A549 (cell line): ENCODE results near the gene ACAP1. TPM values are rescaled to one million over a fixed set of nuclear protein-coding genes. Genes with fewer than 3 reads are reported as not detected.

Experiments used
- ATAC-seq, 2 experiments: fragments of 200-7000 bp in 1 of 2; fragments of >200 bp in 1 of 2; cut with Nextera tagmentation in 1 of 2; cut with Tn5 transposase in 1 of 2; 3 replicates each; pipeline versions ENCODE4 v1.8.0 to v1.9.1; 2018 to 2020; ENCODE audit warnings: mild to moderate bottlenecking in 1 of 2, moderate library complexity in 1 of 2
- CTCF ChIA-PET: fragments of 300-600 bp; sonication (Branson Sonifier 250); formaldehyde crosslinking; extraction: SDS; loops from one replicate; lab custom pipeline; 2021; ENCODE audit warnings: antibody characterized with exemption, inconsistent platforms; lab: Yijun Ruan, JAX
- POLR2A ChIA-PET: fragments of 350-600 bp; formaldehyde crosslinking; extraction: SDS; loops from one replicate; lab custom pipeline; 2021; ENCODE audit warnings: antibody characterized with exemption, inconsistent platforms; lab: Yijun Ruan, JAX
- DNase-seq, 2 experiments: peaks; one replicate each; pipeline versions ENCODE4 v3.0.0 to v3.0.0-alpha.2; 2011 to 2016; ENCODE audit warnings: low read depth in 1 of 2, low spot score in 1 of 2
- FAIRE-seq: peaks from 2 replicates; lab custom pipeline; 2011; peaks lifted over from hg19 to GRCh38; lab: Jason Lieb, UNC
- H3K27ac ChIP-seq, 2 experiments: fragments of >200 bp; sonication (Bioruptor Twin); formaldehyde crosslinking; 3 replicates each; pipeline ENCODE4 v1.5.1; 2016 to 2017
- H3K4me1 ChIP-seq: fragments of >200 bp; sonication (Bioruptor Twin); formaldehyde crosslinking; 3 replicates; pipeline ENCODE4 v1.6.1; 2016
- H3K4me2 ChIP-seq: fragments of >200 bp; sonication (Bioruptor Twin); formaldehyde crosslinking; 3 replicates; pipeline ENCODE4 v1.6.1; 2016
- H3K4me3 ChIP-seq: fragments of >200 bp; sonication (Bioruptor Twin); formaldehyde crosslinking; 3 replicates; pipeline ENCODE4 v1.5.1; 2016
- H3K9me3 ChIP-seq: fragments of >200 bp; sonication (Bioruptor Twin); formaldehyde crosslinking; 3 replicates; pipeline ENCODE4 v1.6.1; 2016
- ATOH8 ChIP-seq: fragments of 250-450 bp; sonication (Bioruptor Pico); IDR thresholded peaks from 2 replicates; pipeline ENCODE4 v1.5.0; 2020; ENCODE audit warnings: low read depth, mild to moderate bottlenecking, moderate library complexity
- BCL3 ChIP-seq: fragments of >200 bp; sonication (Bioruptor Twin); formaldehyde crosslinking; IDR thresholded peaks from 3 replicates; pipeline ENCODE4 v1.6.1; 2016
- CHD4 ChIP-seq: fragments of 200-600 bp; sonication (generic); IDR thresholded peaks from 2 replicates; pipeline ENCODE4 v1.6.1; 2016; ENCODE audit warnings: antibody characterized with exemption, mild to moderate bottlenecking, borderline replicate concordance
- EHMT2 ChIP-seq: fragments of 200-600 bp; sonication (generic); IDR thresholded peaks from 2 replicates; pipeline ENCODE4 v1.6.1; 2016; ENCODE audit warnings: antibody characterized with exemption, low read depth, mild to moderate bottlenecking, moderate library complexity
- ELK1 ChIP-seq: fragments of 150-350 bp; IDR thresholded peaks from 2 replicates; pipeline ENCODE4 v1.6.1; 2014; ENCODE audit warnings: low read depth, mild to moderate bottlenecking, low read length
- HES2 ChIP-seq: fragments of >200 bp; sonication (Bioruptor Twin); formaldehyde crosslinking; IDR thresholded peaks from 2 replicates; pipeline ENCODE4 v1.6.1; 2016
- HOXA7 ChIP-seq: fragments of 250-450 bp; sonication (Bioruptor Pico); IDR thresholded peaks from 2 replicates; pipeline ENCODE4 v1.5.0; 2020; ENCODE audit warnings: mild to moderate bottlenecking, moderate library complexity
- JUNB ChIP-seq: fragments of >200 bp; sonication (Bioruptor Twin); formaldehyde crosslinking; IDR thresholded peaks from 2 replicates; pipeline ENCODE4 v1.6.1; 2016
- MAFK ChIP-seq: fragments of 450-650 bp; IDR thresholded peaks from 2 replicates; pipeline ENCODE4 v1.6.1; 2014; ENCODE audit not compliant: partially characterized antibody
- MYC ChIP-seq: IDR thresholded peaks from 2 replicates; pipeline ENCODE4 v1.6.1; 2012; ENCODE audit warnings: mild to moderate bottlenecking, inconsistent platforms, low read length, improper control_type of control experiment, borderline replicate concordance
- NPAS2 ChIP-seq: fragments of 250-450 bp; sonication (Bioruptor Pico); IDR thresholded peaks from 2 replicates; pipeline ENCODE4 v1.8.0; 2022; ENCODE audit warnings: mild to moderate bottlenecking, moderate library complexity, borderline replicate concordance
- RNF2 ChIP-seq: fragments of 200-600 bp; sonication (generic); IDR thresholded peaks from 2 replicates; pipeline ENCODE4 v1.6.1; 2016; ENCODE audit warnings: low read depth, mild to moderate bottlenecking, antibody characterized with exemption, moderate library complexity, borderline replicate concordance
- SREBF2 ChIP-seq: fragments of 450-650 bp; IDR thresholded peaks from 2 replicates; pipeline ENCODE4 v1.6.1; 2014; ENCODE audit warnings: mild to moderate bottlenecking, moderate library complexity
- WGBS: methylation state at CpG from one replicate; pipeline ENCODE4 v1.1.6; 2017; ENCODE audit errors: missing lambda C conversion rate; 5-methylcytosine and 5-hydroxymethylcytosine counted together
- polyA plus RNA-seq, 4 experiments: library from polyadenylated mRNA; depleted of rRNA in 3 of 4; stranded (reverse); fragments of >200 nt; fragmentation: RNase III in 1 of 4; extraction: RNeasy Plus Mini Kit Qiagen cat#74134 plus additional on column Dnase treatment in 1 of 4; gene quantifications; 2 replicates in 3 of 4; 3 replicates in 1 of 4; pipeline ENCODE4 v1.2.3, GENCODE V29; 2011 to 2017
- TF ChIP-seq, protein P1 (sequence below): fragments of 250-450 bp; sonication (Bioruptor Pico); IDR thresholded peaks from 2 replicates; pipeline ENCODE4 v1.5.0; 2021; ENCODE audit warnings: mild to moderate bottlenecking, moderate library complexity, borderline replicate concordance

Gene ACAP1
- polyA plus RNA-seq, 2 of the 4 experiments (the other 2 are of a cell fraction) = 0.41 to 1.3 TPM

DNA sequence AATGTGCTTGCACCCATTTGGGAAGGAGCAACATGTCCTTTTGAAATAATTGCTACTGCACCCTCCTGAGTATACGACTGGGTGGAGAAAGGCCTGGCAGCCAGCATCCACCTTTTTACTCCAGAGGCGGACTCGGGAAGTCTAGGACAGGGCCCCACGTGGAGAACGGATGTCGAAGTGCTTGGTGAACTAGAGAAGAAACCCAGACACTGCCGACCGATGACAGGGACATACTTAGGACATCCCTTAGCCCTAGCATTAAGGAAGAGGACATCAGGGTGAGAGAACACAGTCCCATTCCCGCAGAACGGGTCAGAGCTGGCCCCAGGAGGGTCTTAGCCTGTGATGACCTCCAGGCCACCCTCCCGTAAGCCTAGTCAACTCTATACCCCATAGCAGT, 45.6 kb upstream of the ACAP1 start:
- CTCF ChIA-PET = interaction anchor here (1.2 to 13.5 kb wide), 5 partner anchors 10 to 270 kb away, joined by 3 to 446 read pairs (median 5); partner anchors contain the start of gene SLC2A4
- Histone ChIP-seq H3K4me2 (no peak overlapping the region), H3K9me3 (no peaks in the 10 kb centered on the region), H3K4me1 (peaks cover 15% of the 10 kb centered on the region; the same call in 2 of the 3 replicates), H3K4me3 (no peak overlapping the region), H3K27ac (no peak overlapping the region)
- ATAC-seq (no peak), FAIRE-seq (no peak), DNase-seq (no peak)
- POLR2A ChIA-PET = no interaction called here
- no peak for TF ChIP-seq JUNB
- TF ChIP-seq MAFK = no peak
- no peak for TF ChIP-seq CHD4
- 61% methylated on average over 11 of the region's 11 CpGs for WGBS

GRCh38 chr17:7292194-7292593, 44.1 kb upstream of the ACAP1 start:
- CTCF ChIA-PET = interaction anchor here (1.0 to 6.3 kb wide), 8 partner anchors 10 to 241 kb away, joined by 3 to 97 read pairs (median 4); partner anchors contain the start of gene SLC2A4
- no peak for DNase-seq
- H3K4me2 ChIP-seq = no peak overlapping the region
- POLR2A ChIA-PET = interaction anchor here (1.9 kb wide), 1 partner anchor 11 kb away, joined by 5 read pairs; the partner anchor contains the start of gene SLC2A4
- H3K4me1 ChIP-seq = peaks cover 22% of the 10 kb centered on the region; the same call in 2 of the 3 replicates
- 62% methylated on average over 2 of the region's 2 CpGs for WGBS
- no peak overlapping the region for H3K27ac ChIP-seq
- H3K9me3 ChIP-seq = no peaks in the 10 kb centered on the region
- TF ChIP-seq, protein P1, sequence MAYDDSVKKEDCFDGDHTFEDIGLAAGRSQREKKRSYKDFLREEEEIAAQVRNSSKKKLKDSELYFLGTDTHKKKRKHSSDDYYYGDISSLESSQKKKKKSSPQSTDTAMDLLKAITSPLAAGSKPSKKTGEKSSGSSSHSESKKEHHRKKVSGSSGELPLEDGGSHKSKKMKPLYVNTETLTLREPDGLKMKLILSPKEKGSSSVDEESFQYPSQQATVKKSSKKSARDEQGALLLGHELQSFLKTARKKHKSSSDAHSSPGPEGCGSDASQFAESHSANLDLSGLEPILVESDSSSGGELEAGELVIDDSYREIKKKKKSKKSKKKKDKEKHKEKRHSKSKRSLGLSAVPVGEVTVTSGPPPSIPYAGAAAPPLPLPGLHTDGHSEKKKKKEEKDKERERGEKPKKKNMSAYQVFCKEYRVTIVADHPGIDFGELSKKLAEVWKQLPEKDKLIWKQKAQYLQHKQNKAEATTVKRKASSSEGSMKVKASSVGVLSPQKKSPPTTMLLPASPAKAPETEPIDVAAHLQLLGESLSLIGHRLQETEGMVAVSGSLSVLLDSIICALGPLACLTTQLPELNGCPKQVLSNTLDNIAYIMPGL (CRISPR knock-in tag) = no peak
- no peak for TF ChIP-seq ELK1
- TF ChIP-seq NPAS2 (CRISPR knock-in tag) = no peak
- TF ChIP-seq, all 56 proteins: peak for 0
- no peak for FAIRE-seq
- H3K4me3 ChIP-seq = no peak overlapping the region
- no peak for ATAC-seq

DNA sequence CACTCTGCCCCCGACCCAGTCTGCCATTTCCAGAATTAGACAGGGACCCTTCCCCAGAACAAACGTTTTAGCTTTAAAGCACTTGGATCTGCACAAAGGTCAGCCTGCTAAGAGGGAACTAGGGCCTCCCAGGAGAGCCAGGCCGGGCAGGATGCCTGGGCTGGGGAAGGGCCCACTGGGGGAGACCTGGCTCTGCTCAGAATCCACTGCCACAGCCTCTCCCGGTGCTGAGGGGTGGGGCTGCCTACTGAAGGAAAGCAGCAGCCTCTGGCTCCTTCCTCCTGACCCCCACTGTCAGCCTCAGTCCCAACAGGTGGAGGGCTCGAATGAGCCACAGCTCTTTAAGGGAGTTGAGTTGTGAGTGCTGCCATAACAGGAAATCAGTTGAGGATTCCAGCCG, 43.6 kb upstream of the ACAP1 start:
- DNase-seq (no peak), FAIRE-seq (no peak), ATAC-seq (no peak)
- WGBS = 61% methylated on average over 6 of the region's 6 CpGs
- ChIA-PET POLR2A (interaction anchor here (1.9 kb wide), 1 partner anchor 12 kb away, joined by 5 read pairs; the partner anchor contains the start of gene SLC2A4), CTCF (interaction anchor here (0.7 to 6.3 kb wide), 10 partner anchors 8 to 247 kb away, joined by 3 to 97 read pairs (median 4); partner anchors contain the start of gene SLC2A4)
- Histone ChIP-seq H3K9me3 (no peaks in the 10 kb centered on the region), H3K27ac (no peak overlapping the region), H3K4me2 (no peak overlapping the region), H3K4me3 (no peak overlapping the region), H3K4me1 (peaks cover 22% of the 10 kb centered on the region; the same call in 2 of the 3 replicates)
- TF ChIP-seq EHMT2 (no peak), HES2 (no peak), SREBF2 (no peak), RNF2 (no peak), HOXA7 (CRISPR knock-in tag) (no peak), MYC (no peak), BCL3 (no peak), ATOH8 (CRISPR knock-in tag) (no peak)
- TF ChIP-seq, protein P1 (CRISPR knock-in tag) = no peak
